Measurements from ENCODE around the gene SERPINH1.
A peak's percentile ranks its signal among the peaks of the same experiment; 100 is the strongest.

SERPINH1 gene

DNA sequence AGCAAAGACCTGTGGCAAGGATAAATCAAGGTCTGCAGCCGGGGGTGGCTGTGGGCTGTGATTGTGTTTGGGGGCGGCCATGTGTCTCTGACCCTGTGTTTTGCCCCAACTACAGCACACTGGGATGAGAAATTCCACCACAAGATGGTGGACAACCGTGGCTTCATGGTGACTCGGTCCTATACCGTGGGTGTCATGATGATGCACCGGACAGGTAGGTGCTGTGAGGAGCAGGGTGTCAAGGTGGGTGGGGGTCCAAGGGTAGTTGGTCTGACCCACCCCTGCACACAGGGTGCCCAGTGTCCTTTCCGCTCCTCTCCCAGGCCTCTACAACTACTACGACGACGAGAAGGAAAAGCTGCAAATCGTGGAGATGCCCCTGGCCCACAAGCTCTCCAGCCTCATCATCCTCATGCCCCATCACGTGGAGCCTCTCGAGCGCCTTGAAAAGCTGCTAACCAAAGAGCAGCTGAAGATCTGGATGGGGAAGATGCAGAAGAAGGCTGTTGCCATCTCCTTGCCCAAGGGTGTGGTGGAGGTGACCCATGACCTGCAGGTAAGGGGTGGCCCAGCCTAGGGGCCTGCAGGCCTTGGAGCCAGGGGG lies 6.7 kb downstream of the SERPINH1 start:
- DNase-seq (ENCODE audit: insufficient read length) (no peak), FAIRE-seq (no peak)
- TF ChIP-seq POLR2AphosphoS5 (IDR thresholded peaks at IDR 0.05; ENCODE audit: low read depth, low read length) (no peak), POLR2A (IDR thresholded peaks at IDR 0.05; ENCODE audit: low read depth, low read length) (no peak), TAF1 (IDR thresholded peaks at IDR 0.05; ENCODE audit: borderline replicate concordance, low read depth, low read length) (no peak)

DNA sequence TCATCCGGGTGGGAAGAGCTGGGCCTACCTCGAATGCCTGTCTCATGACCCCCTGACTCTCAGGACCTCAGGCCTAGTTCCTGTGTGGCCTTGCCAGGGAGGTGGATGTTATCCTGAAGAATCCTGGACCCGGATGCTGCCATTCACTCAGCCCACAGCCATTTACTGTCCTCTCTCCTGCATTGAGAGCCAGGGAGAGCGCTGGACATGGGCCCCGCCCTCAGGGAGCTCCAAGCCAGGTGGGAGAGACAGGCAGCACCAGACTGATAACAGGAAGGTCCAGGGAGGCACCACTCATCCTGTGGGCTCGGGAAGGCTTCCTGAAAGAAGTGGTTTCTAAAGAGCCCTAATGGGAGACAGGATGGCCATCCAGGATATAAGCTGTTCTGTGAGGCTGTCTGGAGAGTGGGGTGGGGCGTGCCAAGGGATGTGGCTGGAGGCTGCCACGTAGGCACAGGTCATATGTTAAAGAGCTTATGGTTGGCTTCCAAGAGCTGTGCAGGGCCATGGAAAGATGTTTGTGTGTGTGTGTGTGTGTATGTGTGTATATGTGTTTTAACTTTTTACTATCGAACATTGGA lies 8.6 kb downstream of the SERPINH1 start:
- no peak for FAIRE-seq
- no peak for DNase-seq (ENCODE audit: insufficient read length)
- TF ChIP-seq POLR2AphosphoS5 (IDR thresholded peaks at IDR 0.05; ENCODE audit: low read depth, low read length) (no peak), POLR2A (IDR thresholded peaks at IDR 0.05; ENCODE audit: low read depth, low read length) (no peak), TAF1 (IDR thresholded peaks at IDR 0.05; ENCODE audit: borderline replicate concordance, low read depth, low read length) (no peak)

DNA sequence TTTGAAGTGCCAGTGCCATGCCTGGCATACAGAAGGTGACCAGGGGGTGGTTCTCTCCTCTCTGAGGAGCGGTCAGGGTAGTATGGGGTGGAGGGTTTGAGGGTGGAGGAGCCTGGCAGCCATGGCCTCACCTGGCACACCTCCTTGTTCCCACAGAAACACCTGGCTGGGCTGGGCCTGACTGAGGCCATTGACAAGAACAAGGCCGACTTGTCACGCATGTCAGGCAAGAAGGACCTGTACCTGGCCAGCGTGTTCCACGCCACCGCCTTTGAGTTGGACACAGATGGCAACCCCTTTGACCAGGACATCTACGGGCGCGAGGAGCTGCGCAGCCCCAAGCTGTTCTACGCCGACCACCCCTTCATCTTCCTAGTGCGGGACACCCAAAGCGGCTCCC lies 9.6 kb downstream of the SERPINH1 start:
- DNase-seq (ENCODE audit: insufficient read length) (no peak), FAIRE-seq (no peak)
- no peak for TF ChIP-seq POLR2AphosphoS5 (IDR thresholded peaks at IDR 0.05; ENCODE audit: low read depth, low read length)
- no peak for TF ChIP-seq TAF1 (IDR thresholded peaks at IDR 0.05; ENCODE audit: borderline replicate concordance, low read depth, low read length)
- TF ChIP-seq POLR2A (IDR thresholded peaks at IDR 0.05; ENCODE audit: low read depth, low read length), result no peak

DNA sequence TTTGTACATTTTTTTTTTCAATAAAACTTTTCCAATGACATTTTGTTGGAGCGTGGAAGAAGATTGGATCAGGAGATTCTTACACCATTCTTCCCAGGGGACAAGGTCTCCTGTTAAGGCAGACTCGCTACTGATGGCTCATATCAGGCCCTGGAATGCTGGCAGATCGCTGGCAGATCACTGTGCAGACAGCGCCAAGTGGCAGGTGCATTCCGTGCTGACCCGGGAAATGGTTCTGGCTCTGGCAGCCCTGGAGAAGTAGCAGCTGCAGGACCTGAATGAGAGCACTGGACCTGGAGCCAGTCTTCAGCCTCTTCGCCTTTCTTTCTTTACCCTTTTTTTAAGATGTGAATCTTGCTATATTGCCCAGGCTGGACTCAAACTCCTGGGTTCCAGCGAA lies 10.7 kb downstream of the SERPINH1 start:
- TF ChIP-seq POLR2A (IDR thresholded peaks at IDR 0.05; ENCODE audit: low read depth, low read length), result no peak
- no peak for TF ChIP-seq TAF1 (IDR thresholded peaks at IDR 0.05; ENCODE audit: borderline replicate concordance, low read depth, low read length)
- TF ChIP-seq POLR2AphosphoS5 (IDR thresholded peaks at IDR 0.05; ENCODE audit: low read depth, low read length), result no peak
- DNase-seq (ENCODE audit: insufficient read length) (no peak), FAIRE-seq (no peak)

DNA sequence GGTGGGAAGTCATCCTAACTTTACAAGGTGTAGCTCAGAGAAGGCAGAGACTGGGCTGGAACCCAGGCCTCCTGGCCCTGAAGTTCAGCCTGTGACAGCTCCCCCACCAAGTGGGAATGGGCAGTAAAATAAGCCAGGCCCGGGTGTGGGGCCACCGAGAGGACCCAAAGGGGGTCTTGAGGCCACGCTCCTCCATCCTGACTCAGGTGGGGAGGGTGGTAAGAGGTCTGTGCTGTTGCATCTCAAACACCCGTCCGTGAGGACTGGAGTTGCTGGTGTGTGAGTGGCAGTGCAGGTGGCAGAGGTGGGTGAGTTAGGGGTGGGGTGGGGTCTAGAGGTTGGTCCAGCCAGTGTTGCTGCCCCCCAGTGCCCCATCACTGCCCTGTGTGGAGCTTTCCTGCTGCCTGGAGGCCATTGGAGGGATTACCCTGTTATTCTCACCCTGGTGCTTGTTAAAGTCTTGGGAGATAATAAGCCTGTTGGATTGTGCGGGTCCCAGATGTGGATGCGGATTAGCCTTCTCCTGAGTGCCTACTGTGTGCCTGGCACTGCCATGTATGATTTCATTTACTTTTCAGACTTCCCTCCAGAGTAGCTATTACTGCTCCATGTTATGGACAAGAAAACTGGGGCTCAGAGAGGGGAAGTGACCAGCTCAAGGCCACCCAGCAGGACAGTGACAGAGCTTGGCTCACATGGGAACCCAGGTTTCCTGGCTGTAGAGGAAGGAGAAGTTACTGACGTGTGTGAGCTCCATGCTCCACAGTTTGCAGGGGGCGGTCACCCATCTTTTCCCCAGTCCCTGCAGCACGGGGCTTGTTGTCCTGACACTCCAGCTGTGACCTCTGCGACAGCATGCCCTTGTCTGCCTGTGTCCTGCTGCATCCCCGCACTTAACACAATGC lies 12.9 kb downstream of the SERPINH1 start:
- DNase-seq (ENCODE audit: insufficient read length) (no peak), FAIRE-seq (no peak)
- TF ChIP-seq TAF1 (IDR thresholded peaks at IDR 0.05; ENCODE audit: borderline replicate concordance, low read depth, low read length) (no peak), POLR2AphosphoS5 (IDR thresholded peaks at IDR 0.05; ENCODE audit: low read depth, low read length) (no peak), POLR2A (IDR thresholded peaks at IDR 0.05; ENCODE audit: low read depth, low read length) (no peak)

DNA sequence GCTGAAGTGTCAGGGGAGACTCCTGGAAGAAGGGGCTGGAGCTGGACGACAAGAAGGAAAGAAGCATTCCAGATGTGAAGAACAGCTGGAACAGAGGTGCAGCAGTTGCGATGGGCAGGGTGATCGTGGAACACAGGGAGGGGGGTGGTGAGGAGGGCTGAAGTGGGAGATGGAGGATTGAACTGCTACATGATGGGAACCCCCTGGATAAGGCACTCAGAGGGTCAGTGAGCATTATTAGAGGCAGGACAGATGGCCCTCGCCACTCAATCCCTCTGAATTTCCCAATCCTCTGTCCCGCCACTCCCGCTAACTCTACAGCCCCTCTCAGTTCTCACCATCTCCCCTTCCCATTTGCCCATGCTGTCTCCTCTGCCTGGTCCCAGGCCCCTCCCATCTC lies 14.0 kb downstream of the SERPINH1 start:
- no peak for DNase-seq (ENCODE audit: insufficient read length)
- TF ChIP-seq TAF1 (IDR thresholded peaks at IDR 0.05; ENCODE audit: borderline replicate concordance, low read depth, low read length), result no peak
- no peak for TF ChIP-seq POLR2A (IDR thresholded peaks at IDR 0.05; ENCODE audit: low read depth, low read length)
- TF ChIP-seq POLR2AphosphoS5 (IDR thresholded peaks at IDR 0.05; ENCODE audit: low read depth, low read length), result no peak
- no peak for FAIRE-seq

DNA sequence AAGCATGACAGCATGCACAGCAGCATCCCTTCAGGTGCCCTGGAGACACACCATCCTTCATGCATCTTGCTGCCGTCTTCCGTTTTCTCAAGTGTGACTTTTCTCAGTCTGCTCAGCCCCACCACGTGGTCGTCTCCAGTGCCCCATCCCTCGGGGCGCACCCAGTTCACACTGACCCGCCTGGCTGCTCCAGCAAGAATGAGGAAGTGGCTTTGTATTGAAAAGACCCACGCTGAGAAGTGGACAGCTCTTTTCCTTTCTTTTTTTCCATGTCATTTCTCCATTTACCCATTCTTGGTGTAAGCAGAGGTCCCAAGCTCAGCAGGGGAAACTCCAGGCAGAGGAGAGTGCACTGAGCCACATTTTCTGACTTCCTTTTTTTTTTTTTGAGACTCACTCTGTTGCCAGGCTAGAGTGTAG lies 14.5 kb downstream of the SERPINH1 start:
- FAIRE-seq, result peak; percentile 61
- TF ChIP-seq POLR2A (IDR thresholded peaks at IDR 0.05; ENCODE audit: low read depth, low read length), result no peak
- no peak for TF ChIP-seq TAF1 (IDR thresholded peaks at IDR 0.05; ENCODE audit: borderline replicate concordance, low read depth, low read length)
- no peak for TF ChIP-seq POLR2AphosphoS5 (IDR thresholded peaks at IDR 0.05; ENCODE audit: low read depth, low read length)
- DNase-seq (ENCODE audit: insufficient read length), result peak; percentile 53

DNA sequence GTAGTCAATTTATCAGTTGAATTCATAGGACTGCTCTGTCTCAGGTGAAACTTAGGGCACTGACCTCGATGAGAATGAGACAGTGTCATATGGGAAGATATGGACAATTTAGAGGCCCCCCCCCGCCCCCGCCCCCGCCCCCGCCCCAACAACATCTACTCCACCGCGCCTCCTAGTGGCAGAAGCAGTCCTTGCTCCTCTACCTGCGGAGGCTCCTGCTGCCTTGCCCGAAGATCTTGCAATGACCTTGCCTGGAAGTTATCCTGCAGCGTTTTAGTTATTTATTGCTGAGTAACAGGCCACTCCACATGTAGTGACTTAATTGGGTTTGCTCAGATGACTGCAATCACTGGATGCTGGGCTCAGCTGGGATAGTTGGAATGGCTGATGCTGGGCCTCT lies 15.2 kb downstream of the SERPINH1 start:
- DNase-seq (ENCODE audit: insufficient read length), result no peak
- TF ChIP-seq POLR2AphosphoS5 (IDR thresholded peaks at IDR 0.05; ENCODE audit: low read depth, low read length) (no peak), POLR2A (IDR thresholded peaks at IDR 0.05; ENCODE audit: low read depth, low read length) (no peak), TAF1 (IDR thresholded peaks at IDR 0.05; ENCODE audit: borderline replicate concordance, low read depth, low read length) (no peak)
- FAIRE-seq, result no peak

DNA sequence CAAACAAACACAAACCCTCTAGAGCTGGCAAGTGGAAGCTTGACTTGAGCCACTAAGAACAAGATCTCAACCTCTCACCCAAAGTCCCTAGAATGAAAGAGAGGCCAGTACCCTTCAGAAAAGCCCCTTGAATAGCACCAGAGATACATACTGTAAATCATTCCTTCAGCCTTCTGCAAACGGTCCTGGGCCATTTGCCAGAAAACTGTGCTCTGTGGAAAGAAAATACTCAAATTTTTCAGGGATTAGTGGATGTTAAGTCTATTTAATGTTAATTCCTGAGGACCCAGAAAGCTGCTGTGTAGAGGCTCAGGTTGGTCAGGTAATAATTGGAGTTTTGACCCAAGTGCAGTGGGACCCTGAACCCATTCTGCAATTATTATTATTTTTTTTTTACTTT lies 16.9 kb downstream of the SERPINH1 start:
- no peak for DNase-seq (ENCODE audit: insufficient read length)
- TF ChIP-seq POLR2A (IDR thresholded peaks at IDR 0.05; ENCODE audit: low read depth, low read length) (no peak), POLR2AphosphoS5 (IDR thresholded peaks at IDR 0.05; ENCODE audit: low read depth, low read length) (no peak), TAF1 (IDR thresholded peaks at IDR 0.05; ENCODE audit: borderline replicate concordance, low read depth, low read length) (no peak)
- FAIRE-seq, result no peak

DNA sequence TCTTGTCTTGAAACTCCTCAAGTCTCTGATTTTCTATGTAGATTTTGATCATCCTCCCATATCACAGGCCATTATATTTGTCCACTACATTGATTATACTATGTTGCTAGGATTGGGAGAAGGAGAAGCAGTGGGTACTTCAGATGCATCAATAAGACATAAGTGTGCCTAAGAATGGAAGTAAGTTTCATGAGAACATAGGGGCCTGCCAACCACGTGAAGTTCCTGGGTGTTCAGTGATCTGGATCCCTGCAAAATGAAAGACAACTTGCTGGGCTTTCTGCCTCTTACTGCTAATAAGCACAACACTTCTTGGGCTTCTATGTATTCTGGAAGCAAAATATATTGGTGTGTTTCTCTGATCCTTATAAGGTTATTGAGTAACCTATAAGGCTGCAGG lies 17.8 kb downstream of the SERPINH1 start:
- TF ChIP-seq POLR2AphosphoS5 (IDR thresholded peaks at IDR 0.05; ENCODE audit: low read depth, low read length) (no peak), POLR2A (IDR thresholded peaks at IDR 0.05; ENCODE audit: low read depth, low read length) (no peak), TAF1 (IDR thresholded peaks at IDR 0.05; ENCODE audit: borderline replicate concordance, low read depth, low read length) (no peak)
- FAIRE-seq (peak; percentile 61), DNase-seq (ENCODE audit: insufficient read length) (no peak)

DNA sequence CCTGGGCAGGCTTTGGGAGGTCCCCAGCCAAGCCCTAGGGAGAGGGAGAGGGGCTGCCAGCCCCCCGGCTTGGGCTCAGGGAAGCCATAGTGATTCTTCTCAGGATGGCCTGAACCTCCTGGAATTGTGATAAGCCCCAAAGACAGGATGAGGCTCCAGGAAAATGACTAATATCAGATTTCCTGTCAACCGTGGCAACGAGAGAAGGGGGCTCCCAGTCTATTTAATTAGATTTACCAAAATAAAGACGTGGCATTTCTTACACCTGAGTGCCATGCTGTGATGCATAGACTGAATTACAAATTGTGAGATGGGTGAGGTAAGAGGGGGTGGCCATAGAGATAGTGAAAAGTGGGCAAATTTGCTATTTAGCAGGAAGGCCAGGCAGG lies 20.4 kb downstream of the SERPINH1 start:
- no peak for FAIRE-seq
- TF ChIP-seq TAF1 (IDR thresholded peaks at IDR 0.05; ENCODE audit: borderline replicate concordance, low read depth, low read length) (no peak), POLR2A (IDR thresholded peaks at IDR 0.05; ENCODE audit: low read depth, low read length) (no peak), POLR2AphosphoS5 (IDR thresholded peaks at IDR 0.05; ENCODE audit: low read depth, low read length) (no peak)

More for the DNA sequence above, 20.4 kb downstream of the SERPINH1 start:
- DNase-seq (ENCODE audit: insufficient read length), result no peak
